OCI-M2 (cell line): Measurements from ENCODE around the gene KIF25.

Experiments
- DNase-seq: peaks from one replicate; lab custom pipeline; 2025; ENCODE audit not compliant: unreplicated experiment; lab: John Stamatoyannopoulos, UW

KIF25 gene

DNA sequence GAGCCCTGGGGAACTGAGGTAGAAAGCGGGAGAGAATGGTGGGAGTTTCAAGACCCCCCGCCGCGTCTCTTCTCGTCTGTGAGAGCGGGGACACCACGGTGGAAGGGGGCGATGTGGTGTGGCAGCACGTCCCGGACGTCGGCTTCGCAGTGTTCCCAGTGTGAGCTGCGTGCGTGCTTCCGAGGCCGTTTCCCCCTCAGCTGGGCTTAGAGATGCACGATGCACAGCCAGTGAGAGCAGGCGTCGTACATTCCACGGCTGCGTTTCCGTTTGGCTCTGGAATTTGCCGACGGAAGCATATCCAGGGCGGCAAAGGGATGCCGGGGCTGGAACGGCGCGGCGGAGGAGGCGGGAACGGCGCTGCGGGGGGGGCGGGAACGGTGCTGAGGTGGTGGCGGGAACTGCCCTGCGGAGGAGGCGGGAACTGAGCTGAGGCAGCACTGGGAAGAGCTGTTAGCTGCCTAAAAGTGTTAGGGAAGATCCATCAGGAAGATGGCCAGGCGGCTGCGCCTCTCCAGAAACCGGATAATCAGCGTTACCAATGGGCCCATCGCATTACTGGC lies 37.7 kb downstream of the KIF25 start:
- DNase-seq: no peak

DNA sequence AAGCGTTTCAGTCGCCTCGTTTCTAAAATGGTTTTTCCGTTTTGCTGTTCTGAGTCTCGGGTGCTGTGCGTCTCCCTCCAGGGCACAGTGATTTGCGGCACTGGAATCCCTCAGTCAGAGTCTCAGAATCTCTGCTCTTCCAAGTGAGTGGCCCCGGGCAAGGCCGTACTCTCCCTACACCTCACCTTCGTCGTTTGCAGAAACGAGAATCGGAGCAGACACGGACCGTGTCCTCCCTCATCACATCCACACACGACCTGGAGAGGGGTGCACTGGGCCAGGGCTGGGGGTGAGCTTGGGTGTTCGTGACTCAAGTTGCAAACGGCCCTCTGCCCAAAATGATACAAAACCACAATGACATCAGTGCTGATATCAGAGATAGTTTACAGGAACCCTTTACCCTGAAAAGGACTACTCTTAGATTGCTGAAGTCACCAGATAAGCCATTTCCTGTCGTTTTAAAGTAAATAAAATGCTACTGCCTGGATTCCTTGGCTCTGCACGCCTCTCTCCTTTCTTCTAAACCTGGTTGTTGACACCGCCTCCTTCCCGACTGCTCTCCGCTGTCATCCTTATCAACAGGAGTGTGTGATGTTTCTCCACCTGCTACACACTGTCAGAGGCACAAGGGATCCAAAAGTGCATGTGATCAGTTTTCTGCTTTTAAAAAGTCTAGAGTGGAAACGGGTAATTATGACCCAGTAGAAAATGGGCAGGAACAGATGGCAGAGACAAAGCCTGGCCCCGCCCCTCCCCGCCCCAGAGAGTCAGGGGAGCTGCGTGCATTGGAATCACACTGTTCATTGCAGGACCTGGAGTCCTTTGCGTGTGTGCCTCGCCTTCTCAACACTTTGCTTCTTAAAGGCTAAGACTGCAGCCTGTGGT lies 38.4 kb downstream of the KIF25 start:
- no peak for DNase-seq

DNA sequence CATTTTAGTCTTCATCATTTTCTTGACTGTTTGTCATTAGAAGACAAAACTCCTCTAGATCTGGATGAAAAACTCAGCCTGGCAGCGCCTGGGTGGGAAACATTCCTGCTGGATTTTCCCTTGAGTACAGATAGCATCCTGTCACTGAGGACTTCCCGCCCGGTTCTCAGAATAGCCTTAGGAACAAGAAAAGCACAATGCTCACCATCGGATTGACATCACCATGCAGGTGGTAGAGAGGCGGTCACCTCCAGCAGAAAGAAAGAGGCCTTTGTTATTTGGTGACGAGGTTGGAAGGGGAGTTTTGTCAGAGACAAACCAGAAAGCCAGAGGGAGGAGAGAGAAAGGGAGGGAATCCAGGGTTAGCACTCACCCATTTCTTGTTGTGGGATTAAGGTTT lies 39.8 kb downstream of the KIF25 start:
- DNase-seq: no peak

DNA sequence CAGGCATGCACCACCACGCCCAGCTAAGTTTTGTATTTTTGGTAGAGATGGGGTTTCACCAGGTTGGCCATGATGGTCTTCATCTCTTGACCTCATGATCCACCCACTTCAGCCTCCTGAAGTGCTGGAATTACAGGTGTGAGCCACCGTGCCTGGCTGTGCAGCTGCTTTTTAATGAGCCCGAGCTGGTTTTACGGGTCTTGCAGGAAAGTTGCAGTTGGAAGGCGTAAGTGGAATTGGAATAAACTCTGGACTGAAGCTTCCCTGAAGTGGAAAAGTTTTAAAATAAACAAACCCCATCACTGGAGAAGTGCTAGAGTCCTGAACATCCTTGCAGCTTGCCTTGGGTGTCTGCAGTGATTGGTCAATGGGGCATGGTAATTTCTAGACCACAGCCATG lies 40.4 kb downstream of the KIF25 start:
- DNase-seq: no peak

DNA sequence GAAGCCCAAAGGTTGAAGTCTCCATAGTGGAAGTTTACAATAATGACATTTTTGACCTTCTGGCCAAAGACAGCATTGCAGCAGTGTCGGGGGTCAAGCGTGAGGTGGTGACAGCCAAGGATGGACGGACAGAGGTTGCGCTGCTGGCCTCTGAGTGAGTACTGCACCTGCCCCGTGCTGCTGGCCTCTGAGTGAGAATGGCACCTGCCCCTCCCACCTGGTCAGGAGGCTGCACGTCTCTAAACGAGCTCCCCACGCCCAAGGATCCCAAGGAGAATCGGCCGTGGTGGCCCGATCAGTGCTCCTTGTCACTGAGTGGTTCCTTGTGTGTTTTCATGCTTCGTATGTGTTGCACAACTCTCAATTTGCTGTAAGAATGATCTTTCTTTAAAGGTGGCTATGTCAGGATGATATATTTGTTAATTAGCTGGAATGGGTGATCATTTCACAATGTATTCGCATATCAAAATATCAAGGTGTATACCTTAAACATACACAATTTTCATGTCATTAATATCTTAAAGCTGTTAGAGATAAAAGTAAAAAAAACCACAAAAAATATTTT lies 41.2 kb downstream of the KIF25 start:
- no peak for DNase-seq

DNA sequence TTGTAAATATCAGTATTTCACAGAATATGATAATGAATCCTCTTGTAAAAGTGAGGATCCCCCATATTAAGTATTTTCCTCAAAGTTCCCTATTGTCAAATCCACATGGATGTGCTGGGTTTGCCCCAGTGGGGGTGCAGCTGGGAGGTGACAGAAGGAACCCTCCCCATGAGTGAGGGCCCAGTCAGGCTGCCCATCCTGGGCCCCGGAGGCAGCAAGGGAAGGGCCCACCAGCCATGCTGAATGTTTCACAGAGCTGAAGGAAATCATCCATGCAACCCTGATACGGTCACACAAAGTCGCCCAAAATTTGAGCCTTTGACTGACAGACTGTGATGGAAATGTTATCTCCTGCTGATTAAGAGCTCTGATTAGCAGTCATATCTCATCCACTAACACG lies 41.8 kb downstream of the KIF25 start:
- no peak for DNase-seq

DNA sequence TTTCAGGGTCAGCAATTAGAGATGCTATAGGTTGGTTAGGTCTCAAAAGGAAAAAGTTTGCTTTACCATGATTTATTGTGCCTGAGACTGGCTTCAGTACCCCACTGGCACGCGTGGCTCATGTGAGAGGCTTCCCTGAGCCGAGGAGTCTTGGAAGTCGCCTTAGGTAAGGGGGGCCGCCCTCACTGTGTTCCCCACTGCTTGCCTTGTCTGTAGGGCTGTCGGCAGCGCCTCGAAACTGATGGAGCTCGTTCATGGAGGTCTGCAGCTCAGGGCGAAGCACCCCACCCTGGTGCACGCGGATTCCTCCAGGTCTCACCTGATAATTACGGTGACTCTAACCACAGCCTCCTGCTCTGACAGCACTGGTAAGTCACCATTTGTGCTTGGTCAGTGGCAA lies 42.4 kb downstream of the KIF25 start:
- no peak for DNase-seq

DNA sequence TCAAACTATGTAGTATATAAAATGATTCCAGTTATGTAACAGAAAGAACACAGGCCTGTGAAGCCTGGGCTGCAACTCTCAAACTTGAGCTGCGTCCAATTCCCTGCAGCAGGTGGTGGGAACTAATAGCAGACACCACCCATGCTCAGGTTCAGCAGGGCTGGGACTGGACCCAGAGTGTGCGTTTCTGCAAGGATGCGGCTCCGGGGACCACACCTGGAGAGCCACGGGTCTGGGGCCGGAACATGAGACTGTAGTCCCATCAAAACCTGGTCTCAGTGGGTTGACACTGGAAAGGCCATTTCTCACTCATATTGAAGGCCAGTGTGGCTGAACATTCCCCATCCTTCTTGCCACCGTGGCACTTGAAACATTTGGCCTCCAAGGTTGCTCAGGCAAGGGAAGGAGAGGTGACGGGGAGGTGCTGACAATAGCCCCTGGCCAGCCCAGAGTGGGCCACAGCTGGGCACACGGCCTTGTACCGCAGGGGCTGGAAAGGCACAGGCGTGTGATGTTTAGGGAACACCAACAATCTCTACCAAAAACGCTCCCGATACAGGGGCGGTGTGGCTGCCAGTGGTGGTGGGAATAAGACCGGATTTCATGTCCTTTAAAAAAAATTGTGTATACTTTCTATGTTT lies 43.5 kb downstream of the KIF25 start:
- DNase-seq: no peak

DNA sequence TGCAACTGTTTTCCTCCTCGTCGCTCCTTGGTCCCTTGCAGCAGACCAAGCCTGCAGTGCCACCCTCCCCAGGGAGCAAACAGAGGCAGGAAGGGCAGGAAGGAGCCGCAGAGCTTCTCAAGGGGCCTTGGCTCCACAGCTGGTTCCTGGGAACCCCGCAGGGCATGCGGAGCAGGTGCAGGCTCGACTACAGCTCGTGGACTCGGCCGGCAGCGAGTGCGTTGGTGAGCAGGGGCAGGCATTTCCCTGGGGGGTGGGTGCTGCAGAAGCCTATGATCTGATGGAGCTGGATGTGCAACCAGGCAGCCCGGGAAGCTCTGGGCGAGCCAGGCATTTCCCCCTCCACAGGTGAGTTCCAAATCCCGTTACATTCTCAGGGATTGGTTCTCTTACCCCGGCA lies 44.5 kb downstream of the KIF25 start:
- DNase-seq: no peak

DNA sequence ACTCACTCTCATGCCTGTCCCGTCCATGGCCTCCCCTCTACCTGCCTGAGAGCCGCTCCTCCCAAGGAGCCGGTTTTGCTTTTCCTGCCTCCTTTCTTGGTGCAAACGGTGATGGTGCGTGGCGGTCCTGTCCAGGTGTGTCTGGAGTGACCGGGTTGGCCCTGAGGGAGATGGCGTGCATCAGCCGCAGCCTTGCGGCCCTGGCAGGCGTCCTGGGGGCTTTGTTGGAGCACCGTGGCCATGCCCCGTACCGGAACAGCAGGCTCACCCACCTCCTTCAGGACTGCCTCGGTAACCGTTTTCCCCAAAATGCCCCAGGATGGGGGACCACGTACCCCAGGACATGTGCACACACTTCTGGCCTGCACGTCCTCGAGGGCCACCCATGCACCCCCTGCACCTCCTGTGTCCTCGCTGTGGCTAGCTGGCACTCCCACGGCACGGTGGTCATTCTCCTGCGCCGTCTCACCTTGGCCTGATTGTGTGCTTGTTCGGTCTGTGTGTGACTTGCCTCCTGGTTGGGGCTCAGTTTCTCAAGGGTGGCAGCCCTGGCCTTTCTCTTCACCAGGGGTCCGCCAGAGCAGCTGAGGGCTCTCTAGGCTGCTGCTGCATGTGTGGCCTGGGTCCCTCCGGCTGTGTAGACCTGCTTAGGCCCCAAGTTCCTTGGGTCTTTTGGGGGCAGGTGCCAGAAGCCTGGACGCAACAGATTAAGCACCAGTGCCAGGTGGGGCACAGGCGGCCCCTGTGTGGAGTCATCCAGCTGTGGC lies 45.1 kb downstream of the KIF25 start:
- DNase-seq: no peak

DNA sequence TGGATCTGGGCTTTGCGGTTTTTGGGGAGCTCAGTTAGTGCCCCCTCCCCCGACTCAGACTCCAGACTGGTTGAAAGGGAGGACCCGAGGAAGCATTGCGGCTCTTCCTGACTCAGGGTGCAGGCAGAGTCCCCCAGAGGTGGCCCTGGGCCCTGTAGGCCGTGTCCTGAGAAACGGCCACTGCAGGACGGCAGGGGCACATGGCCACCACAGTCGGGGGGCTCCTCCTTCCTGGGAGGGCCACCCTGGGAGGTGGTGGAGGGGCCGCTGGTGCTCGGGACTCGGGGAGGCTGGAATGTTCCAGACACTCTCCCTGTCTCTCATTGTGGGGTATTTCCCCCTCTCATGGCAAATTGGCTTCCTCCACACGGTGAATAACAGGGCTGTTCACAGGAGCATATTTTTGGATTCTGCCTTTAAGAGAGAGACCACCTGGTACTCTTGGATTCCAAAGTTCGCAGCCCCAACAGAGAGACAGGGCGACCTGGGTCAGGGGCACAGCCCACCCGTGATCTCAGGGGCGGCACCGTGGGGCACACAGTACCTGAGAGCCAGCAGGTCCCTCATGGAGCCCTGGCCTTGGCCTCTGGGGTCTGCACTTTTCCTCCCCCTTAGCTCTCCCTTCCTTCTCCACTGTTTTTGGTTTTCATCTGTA lies 45.8 kb downstream of the KIF25 start:
- DNase-seq: no peak

DNA sequence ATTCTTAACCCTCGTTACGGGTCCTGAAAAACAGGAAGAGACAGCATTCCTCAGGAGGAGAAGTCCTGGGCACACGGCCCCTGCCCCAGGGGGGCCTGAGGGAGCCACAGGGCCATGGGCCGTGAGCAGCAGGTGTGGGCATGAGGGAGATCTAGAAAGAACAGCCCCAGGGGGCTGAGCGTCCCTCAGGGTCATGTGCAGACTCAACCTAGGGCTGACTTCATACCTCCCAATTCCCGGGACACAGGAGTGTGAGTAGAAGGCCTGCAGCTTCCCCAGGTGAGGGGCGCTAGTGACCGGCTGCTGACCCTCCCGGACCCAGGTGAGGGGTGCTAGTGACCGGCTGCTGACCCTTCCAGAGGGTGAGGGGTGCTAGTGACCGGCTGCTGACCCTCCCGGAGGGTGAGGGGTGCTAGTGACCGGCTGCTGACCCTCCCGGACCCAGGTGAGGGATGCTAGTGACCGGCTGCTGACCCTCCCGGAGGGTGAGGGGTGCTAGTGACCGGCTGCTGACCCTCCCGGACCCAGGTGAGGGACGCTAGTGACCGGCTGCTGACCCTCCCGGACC lies 46.5 kb downstream of the KIF25 start:
- no peak for DNase-seq

DNA sequence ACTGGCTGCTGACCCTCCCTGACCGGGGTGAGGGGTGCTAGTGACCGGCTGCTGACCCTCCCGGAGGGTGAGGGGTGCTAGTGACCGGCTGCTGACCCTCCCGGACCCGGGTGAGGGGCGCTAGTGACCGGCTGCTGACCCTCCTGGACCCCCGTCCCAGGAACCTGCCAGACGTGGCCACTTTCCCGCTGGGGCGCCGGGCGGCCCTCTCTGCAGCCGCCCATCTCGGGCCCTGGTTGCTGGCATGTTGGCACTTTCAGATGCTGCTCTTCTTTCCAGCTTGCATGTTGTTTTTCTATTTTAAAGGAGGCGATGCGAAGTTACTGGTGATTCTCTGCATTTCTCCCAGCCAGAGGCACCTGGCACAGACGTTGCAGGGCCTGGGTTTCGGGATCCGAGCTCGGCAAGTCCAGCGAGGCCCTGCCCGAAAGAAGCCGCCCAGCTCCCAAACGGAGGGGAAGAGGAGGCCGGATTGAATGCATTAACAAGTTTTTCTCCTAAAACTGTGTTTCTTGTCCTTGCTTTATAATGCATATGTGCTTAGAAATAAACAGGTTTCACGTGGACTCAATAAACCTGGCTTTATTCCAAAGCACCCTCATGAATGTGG lies 47.2 kb downstream of the KIF25 start:
- no peak for DNase-seq

DNA sequence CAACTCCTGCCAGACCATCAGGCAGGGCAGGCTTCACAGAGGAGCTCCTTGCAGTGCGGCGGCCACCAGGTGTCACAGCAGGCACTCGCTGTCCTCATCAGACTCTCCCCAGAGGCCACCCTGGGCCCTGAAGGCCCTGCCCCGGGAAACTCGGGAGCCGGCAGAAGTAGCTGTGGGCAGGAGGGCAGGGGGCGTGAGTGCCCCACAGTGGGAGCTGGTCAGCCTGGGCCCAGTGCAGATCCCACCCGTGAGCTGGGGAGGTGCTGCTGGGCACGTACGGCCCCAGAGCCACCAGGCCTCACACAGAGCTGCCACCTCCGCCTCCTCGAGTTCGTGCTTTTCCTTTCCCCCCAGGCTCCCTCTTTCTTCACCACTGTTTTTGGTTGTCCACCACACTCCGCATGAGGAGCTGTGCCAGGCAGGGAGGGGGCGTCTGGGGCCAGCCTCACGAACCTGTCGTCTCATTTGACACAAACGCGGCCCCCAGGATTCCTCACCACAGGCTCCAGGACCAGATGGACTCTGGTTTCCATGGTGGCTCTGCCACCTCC lies 47.7 kb downstream of the KIF25 start:
- DNase-seq: no peak

DNA sequence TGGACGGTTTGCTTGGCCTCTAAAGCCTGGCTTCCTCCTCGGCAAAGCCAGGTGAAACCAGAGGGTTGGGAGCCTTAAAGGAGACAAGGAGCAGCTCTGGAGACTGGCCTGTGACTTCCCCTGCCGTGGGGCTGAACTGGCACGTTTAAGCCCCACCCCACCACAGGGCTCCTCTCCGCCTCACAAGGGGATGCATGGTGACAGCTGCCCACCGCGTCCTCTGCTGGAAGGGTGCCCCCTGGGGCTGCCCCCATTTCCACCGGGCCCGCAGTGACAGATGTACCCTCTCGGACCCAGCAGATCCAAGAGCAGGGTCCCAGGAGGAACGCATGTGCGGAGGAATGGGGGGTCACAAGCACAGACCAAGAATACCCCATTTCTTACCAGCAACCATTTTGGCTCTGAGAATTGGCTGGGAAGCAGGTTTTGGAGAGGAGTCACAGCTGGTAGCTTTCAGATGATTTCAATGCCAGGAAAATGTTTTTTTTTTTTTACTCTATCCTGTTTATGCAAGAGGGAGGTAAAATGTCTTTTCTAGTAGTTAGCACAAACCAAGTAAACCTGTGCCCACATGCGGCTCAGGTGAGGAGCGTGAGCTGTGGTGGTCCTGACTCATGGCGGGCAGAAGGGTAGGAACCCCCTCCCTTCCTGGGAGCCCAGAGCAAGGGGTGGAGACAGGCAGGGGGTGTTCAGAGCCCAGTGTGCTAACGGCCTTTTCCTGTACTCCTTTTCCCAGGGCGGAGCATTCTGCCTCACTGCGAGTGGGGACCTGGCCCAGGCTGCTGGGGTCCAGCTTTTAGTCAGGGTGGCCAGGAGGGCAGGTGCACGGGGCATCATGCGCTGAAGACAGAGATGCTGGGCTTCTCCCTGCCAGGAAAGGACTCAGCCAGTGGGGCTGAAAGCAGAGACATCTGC lies 48.5 kb downstream of the KIF25 start:
- no peak for DNase-seq

DNA sequence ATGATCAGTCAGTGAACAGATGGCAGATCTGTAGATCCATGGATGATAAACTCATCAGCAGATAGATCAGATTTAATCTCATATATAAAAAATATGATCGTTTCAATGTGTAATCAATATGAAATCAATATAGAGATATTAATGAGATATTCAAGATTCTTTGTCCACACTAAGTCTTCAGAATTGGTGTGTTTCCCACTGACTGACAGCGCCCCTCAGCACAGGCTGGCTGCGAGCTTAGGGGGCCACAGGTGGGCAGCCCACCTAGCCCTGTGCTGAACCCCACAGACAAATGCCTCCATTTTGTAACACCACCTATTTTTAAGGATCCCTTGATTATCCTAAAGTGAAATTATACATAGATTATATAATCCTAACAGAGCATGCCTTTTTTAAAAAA lies 49.2 kb downstream of the KIF25 start:
- DNase-seq: no peak

DNA sequence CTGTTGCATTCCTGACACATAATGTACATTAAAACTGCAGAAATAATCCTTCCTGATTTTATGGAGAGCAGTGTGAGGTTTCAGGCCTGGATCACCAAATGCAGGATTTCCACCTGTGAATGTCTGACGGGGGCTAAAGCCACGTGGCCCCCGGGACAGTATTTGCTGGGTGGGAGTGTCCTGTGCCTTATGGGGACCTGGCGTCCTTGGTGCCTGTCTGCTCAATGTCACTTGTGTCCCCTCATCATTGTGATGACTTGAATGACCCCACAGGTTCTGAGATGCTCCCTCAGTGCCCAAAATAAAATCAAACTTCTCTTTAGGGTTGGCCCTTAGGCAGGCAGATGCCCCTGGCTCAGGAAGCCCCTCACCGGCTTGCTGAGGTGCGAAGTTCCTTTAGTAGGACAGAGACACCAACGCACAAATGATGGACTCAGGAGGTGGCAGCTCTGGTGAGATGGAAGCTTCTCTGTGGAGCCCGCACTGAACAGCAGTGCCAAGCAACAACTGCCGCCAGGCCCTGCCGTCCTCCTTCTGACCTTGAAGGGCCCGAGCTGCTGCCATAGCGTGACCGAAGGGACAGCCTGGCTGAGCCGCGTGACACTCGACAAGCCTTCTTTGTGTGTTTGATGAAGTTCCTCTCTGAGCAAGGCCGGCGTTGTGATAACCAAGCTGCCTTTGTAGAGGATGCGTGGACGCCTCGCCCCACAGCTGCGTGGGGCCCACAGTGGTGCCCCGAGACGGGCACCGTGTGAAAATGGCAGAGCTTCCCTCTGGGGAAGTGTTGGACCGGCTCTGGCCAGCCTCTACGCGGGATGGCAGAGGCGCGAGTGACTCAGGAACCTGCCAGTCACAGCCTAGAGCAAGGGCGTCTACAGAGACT lies 50.6 kb downstream of the KIF25 start:
- no peak for DNase-seq

DNA sequence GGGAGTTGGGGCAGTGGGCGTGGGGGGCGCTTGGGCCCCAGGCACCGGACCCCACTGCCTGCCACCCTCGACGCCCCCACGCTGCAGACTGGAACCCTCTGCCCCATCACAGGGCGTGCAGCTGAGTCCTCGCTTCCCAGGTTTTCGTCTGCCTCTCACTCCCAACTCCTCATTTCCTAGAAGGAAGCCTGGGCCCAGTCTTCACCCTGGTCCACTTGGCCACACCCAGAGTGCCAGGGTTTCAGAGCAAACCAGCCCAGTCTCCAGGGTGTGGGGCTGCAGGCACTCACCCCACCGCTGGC lies 51.2 kb downstream of the KIF25 start:
- DNase-seq: no peak
